Measurements from ENCODE around the gene JARID2.

- TF ChIP-seq CTCF (IDR thresholded peaks at IDR 0.05), result no peak
- no peak for TF ChIP-seq USF2 (IDR thresholded peaks at IDR 0.05; ENCODE audit: borderline replicate concordance, low read depth, low read length)
- TF ChIP-seq JUND (IDR thresholded peaks at IDR 0.05), result no peak
- TF ChIP-seq EP300 (IDR thresholded peaks at IDR 0.05; ENCODE audit: borderline replicate concordance in 1 of 2, low read depth in 1 of 2, low read length in 1 of 2), result no peak
- no peak for TF ChIP-seq NRF1 (IDR thresholded peaks at IDR 0.05; ENCODE audit: low read depth, low read length)
- TF ChIP-seq POLR2AphosphoS5 (IDR thresholded peaks at IDR 0.05; ENCODE audit: low read depth, low read length), result no peak
- no peak for TF ChIP-seq MXI1 (IDR thresholded peaks at IDR 0.05; ENCODE audit: low read depth, low read length)
- TF ChIP-seq CHD2 (IDR thresholded peaks at IDR 0.05; ENCODE audit: low read length, partially characterized antibody), result no peak
Measured at GRCh38 chr6:15496345-15497131, 250.7 kb downstream of the JARID2 start.

All from SK-N-SH (cell line).